HG02798 (cell line): ENCODE measurements around the gene MAGI3.
"Not testable (repeated sequence)": the region's sequence is repeated elsewhere in the genome, so short reads cannot be mapped to it uniquely, and the experiment has no call there.

Experiments used
- ATAC-seq: cut with Tn5 transposase; IDR thresholded peaks from one replicate; pipeline ENCODE4 v1.9.1; 2021; ENCODE audit warnings: mild to moderate bottlenecking; ENCODE audit not compliant: unreplicated experiment, poor library complexity

Gene MAGI3

DNA sequence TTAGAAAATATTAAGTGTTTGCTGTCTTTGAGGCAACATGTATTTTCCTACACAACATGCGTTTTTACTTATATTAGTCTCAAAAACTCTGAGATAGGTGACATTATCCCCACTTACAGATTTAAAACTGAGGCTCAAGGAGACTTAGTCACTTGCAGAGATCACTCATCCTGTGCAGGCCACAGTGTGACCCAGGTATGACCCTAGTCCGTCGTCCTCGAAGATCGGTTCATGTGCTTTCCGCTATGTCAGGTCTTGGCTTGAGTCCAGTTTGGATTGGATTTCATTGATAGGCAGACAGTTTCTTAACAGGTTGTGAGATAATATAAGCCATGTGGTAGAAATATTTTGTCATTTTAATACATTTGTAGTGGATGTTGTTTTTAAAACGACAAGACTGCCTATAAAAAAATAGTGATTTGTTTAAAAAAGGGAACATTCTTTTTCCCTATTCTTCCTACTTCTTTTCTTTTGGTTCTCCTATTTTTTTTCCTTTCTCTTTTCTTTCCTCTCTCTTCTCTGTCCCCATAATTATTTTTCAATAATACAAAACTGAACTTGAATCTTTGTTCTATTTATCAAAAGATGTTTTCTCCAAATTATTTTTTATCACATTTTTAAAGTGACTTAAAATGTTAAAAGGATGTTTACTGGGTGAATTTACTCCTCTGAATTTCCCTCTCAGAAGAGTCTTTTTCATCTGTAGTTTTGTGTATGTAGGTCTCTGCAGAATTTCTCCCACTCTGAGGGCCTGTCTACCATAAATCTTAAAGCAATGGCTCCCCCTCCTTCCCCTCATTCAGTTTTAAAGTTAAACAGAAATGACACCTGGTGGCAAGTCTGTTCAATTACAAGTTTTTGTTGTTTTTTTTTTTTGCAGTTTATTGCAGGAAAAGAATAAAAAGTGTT, 287.2 kb downstream of the MAGI3 start:
- ATAC-seq: no peak

DNA sequence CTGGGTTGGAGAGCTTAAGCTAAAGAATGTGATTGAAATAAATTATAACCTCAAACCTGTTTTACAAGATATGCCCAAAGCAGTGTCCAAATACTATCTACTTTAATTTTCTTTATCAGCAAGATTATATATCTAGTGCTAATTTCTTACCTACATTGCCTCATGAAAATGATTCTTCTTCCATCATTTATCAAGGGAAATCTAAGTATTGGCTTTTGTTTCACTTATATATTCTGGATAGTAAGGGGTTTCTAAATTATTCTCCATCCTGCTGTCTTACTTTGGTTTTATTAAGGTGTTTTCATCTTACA, 287.8 kb downstream of the MAGI3 start:
- ATAC-seq: no peak

DNA sequence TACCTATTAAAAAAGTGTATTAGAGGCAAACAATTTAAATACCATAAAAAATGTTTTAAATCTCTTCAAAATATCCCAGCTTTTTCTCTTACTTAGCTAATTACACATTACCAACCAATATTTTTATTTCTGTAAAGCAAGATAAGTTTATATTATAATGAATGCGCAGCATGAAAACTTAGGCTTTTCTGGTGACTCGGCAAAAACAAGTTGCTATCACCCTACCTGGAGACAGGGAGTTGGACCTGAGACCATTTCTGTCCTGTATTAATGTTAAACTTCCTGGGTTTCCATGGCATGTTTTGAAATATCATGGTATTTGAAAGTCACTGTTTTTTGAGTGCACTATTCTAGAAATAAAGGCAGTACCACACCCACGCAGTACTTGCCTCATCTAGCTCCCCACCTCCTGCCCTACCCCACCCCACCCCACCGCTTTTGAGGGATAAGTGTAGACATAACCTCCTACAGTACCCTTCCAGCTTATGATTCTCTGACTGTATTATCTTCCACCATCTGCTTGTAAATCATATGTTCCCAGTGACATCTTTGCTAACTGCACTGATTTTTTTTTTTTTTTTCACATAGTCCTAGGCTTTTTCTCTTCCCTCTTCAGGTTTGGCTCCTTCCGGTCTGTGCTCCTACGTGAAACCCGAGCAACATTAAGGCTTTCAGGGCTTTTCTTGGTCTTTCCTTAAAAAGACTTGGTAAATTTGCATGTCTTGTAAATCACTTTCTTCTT, 291.5 kb downstream of the MAGI3 start:
- ATAC-seq: no peak

DNA sequence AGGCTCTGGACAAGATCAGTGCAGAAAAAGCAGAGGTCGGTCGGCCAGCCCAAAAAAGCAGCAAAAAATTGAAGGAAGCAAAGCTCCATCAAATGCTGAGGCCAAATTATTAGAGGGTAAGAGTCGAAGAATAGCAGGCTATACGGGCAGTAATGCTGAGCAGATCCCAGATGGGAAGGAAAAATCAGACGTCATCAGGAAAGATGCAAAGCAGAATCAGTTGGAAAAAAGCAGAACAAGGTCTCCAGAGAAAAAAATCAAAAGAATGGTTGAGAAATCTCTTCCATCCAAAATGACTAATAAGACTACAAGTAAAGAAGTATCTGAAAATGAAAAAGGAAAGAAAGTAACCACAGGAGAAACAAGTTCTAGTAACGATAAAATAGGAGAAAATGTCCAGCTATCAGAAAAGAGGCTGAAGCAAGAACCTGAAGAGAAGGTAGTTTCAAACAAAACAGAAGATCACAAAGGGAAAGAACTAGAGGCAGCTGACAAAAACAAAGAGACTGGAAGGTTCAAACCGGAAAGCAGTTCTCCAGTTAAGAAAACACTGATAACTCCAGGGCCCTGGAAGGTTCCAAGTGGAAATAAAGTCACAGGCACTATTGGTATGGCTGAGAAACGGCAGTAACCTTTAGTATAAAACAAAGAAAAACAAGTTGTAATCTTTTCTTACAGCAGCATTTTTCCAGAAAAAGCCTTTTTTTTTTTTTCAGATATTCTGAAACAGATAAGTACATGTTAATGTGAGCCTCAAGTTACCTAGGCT, 293.3 kb downstream of the MAGI3 start:
- no peak for ATAC-seq

DNA sequence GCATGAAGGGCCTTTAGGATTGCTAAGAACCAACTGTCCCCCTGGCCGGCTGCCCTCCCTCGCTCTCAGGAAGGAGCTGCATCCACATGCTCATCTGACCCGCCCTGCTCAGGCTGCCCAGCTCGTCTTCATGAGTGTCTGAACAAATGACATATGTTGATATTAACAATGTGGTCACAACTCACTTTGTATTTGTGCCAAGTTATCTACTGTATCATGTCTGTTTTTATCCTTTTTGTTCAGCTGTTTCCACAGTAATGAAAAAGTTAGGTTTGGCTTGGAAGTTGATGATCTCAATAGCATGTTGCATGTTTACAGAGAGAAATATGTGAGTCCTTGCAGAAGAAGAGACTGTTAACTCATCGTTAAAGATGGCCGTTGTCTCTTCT, 293.8 kb downstream of the MAGI3 start:
- ATAC-seq: no peak

DNA sequence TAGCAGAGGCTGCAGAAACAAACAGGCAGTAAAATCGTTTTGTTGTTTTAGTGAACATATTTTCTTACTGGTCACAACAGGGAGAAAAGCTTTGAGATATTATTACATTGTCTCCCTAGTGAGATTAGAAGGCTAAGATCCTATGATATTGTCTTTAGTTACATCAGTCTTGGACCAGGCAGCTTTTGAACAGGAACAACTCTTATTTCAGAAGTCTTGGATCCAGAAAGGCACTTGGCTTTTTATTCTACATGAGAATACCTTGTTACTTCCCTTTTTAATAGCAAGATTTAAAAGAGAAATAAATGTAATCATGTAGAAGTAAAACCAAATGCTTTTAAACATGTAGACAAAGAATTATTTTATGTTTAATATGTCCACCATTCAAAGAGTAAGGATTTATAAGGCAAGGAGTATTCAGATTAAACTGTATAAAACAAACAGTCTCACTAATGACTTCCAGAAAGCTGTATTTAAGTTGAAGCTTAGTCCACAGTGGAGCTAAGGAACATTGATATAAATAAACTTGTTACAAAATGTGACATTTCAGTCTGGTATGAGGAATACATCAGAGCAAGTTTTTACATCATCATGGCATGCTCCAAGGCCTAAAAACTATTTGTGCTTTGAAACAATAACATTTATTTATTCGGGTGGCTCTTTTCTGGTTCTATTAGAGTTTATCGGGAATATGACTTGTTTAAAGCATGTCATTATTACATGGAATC, 296.7 kb downstream of the MAGI3 start:
- ATAC-seq: no peak

DNA sequence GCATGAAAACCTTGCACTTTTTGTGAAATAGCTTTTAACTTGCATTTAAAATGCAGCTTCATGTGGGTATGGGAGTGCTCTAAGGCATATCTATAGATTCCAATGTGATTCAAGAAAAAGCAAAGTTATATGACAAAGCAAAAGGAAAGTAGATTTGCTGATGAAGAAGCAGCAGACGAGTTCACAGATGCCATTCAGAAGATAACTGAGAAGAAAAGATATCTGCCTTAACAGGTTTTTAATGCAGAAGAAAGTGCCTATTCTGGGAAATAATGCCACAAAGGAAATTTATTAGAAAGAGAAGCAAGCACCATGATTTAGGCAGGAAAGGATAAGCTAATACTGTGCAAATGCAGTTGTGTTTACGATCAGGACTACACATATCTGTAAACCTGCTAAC, 300.9 kb downstream of the MAGI3 start:
- no peak for ATAC-seq

DNA sequence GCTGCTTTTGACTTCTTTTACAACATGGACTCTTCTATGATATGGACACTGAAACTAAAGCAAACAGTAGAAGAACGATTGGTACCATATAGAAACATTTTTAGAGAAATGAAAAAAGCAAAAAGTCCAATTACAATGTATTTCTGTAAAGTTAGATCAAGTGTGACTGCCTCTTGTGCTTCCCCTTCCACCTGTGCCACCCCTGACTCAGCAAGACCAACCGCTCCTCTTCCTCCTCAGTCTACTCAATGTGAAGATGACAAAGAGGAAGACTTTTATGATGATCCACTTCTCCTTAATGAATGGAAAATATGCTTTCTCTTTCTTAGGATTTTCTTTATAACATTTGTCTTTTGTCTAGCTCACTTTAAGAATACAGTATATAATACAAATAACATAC, 302.0 kb downstream of the MAGI3 start:
- ATAC-seq: no peak

DNA sequence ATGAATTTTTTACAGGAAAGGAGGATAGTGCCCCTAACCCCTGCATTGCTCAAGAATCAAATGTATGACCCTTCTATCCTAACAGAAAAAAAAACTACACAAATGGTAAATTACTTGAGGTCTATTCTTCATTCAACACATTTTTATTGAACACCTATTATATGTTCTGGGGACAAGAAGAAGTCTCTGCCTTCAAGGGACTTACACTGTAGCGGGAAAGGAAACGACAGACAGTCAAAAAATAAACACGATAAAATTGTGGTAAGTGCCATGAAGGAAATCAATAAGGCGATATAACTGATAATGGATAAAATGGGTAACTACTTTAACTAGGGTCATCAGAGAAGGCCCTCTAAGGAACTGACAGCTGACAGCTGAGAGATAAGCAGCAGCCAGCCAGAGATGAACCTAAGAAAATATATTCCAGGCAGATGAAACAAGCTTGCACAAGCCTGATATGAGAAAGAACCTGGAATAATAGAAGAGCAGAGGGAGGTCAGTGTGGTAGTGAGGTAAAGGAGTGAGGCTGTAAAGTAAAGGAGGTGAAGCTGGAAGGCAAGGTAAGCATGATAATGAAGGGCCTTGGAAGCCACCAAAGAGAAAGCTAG, 302.6 kb downstream of the MAGI3 start:
- ATAC-seq: no peak

DNA sequence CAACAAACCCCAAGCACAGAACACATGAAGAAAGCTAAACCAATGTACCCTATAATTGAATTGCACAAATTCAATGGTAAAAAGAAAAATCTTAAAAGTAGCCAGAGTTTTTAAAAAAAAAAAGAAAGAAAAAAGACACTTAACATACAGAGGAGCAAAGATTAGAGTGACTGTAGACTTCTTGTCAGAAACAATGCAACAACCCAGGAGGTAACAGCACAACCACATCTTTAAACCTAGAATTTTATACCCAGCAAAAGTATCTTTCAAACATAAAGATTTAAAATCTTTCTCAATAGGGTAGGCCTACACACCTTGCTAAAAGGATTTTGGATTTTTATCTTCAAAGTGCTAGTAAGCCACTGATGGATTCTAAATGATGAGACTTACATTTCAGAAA, 304.6 kb downstream of the MAGI3 start:
- no peak for ATAC-seq

DNA sequence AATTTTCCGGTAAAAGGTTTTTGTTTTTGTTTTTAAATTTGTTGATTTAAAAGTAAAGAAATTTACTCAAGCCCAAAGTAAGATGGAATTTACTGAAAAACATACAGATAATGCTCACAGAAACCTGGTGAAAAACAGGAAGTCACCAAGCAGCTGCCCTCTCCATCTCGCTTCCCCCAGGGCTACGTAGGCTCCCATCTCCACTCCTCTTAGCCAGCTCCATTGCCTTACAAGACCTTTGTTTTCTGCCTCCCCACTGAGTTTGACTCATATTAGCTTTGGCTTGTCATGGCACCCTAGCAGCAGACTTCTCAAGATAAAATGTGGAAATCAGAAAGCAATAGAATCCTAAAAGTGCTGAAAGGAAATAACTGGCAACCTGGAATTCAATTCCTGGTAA, 311.1 kb downstream of the MAGI3 start:
- ATAC-seq: no peak

DNA sequence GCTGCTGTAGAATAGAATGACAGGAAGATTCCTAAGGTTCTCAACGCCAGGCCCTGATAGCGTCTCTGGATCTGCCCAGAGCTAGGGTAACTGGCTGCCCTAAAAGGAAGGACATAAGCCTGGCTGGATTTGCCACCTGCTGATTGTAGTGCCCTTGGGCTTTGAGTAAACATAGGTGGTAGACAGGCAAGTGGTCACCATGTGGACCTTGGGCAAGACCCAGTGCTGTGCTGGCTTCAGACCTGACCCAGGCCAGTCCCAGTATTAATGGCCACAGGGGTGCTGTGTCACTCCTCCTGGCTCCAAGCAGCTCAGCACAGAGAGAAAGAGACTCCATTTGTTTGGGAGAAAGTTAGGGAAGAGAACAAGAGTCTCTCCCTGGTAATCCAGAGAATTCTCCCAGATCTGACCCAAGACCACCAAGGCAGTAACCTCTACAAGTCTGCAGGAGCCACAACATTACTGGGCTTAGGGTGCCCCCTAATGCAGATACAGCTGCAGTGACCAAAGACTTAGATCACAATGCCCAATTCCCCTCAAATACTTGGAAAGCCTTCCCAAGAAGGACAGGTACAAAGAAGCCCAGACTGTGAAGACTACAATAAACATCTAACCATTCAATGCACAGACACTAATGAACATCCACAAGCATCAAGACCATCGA, 324.4 kb downstream of the MAGI3 start:
- ATAC-seq: no peak

DNA sequence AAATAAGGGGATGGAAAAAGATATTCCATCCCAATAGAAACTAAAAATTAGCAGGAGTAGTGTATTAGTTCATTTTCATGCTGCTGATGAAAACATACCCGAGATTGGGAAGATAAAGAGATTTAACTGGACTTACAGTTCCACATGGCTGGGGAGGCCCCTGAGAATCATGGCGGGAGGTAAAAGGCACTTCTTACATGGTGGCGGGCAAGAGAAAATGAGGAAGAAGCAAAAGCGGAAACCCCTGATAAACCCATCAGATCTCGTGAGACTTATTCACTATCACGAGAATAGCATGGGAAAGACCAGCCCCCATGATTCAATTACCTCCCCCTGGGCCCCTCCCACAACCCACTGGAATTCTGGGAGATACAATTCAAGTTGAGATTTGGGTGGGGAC, 327.2 kb downstream of the MAGI3 start:
- not testable (repeated sequence) for ATAC-seq

DNA sequence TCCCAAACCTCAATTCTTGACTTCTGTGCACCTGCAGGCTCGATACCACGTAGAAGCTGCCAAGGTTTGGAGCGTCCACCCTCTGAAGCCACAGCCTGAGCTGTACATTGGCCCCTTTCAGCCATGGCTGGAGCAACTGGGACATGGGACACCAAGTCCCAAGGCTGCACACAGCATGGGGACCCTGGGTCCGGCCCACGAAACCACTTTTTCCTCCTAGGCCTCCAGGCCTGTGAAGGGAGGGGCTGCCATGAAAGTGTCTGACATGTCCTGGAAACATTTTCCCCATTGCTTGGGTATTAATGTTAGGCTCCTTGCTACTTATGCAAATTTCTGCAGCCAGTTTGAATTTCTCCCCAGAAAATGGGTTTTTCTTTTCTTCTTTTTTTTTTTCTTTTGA, 328.3 kb downstream of the MAGI3 start:
- not testable (repeated sequence) for ATAC-seq

DNA sequence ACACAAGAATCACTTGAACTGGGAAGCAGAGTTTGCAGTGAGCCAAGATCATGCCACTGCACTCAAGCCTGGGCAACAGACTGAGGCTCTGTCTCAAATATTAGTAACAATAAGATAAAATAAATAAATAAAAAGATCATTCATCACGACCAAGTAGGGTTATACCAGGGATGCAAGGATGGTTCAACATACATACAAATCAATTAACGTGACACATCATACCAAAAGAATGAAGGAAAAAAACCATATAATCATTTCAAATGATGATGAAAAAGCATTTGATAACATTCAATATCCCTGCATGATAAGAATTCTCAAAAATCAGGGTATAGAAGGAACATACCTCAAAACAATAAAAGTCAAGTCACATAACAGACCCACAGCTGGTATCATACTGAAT, 330.7 kb downstream of the MAGI3 start:
- no peak for ATAC-seq

DNA sequence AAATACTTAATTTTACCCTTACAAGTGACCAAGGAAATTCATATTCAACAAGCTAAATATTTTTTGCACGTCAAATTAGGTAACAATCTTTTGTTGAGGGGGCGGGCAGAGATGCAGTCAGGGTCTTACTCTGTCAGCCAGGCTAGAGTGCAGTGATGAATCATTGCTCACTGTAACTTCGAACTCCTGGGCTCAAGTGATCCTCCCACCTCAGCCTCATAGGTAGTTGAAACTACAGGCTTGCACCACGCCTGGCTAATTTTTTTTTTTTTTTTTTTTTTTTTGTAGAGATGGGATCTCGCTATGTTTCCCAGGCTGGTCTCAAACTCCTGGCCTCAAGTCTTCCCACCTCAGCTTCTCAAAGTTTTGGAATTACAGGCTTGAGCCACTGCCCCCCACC, 342.5 kb downstream of the MAGI3 start:
- no peak for ATAC-seq

DNA sequence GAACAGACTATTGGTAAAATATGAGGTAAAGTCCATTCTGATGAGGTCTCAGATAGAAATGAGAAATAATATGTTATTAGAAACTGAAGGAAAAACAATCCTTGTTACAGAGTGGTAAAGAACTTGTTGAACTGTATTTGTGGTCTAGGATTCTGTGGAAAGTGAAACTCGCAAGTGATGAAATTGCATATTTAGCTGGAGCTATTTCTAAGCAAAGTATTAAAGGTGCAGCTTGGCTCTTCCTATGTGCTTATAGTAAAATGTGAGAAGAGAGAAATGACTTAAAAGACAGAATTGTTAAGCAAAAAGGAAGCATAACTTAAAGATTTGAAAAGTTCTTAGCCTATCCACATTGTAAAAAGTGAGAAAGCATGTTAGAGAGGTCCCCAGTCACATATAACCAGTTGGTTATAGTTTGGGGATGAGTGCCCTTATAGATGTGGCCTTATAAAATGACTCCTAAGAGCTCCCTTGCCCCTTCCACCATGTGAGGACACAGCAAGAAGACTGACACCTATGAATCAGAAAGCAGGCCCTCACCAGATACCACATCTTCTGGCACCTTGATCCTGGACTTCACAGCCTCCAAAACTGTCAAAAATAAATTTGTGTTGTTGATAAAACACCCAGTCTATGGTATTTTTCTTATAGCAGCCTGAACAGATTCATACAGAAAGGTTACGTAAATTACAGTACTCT, 344.2 kb downstream of the MAGI3 start:
- no peak for ATAC-seq
